GM18868 (cell line): Measurements from ENCODE around the gene RPL7A.
"Not testable (repeated sequence)": the region's sequence is repeated elsewhere in the genome, so short reads cannot be mapped to it uniquely, and the experiment has no call there.

Experiments used
- ATAC-seq: cut with Tn5 transposase; IDR thresholded peaks from one replicate; pipeline ENCODE4 v1.9.1; 2021; ENCODE audit warnings: mild to moderate bottlenecking, moderate library complexity; ENCODE audit not compliant: unreplicated experiment

RPL7A gene

GRCh38 chr9:133327834-133328484, 20.1 kb upstream of the RPL7A start:
- ATAC-seq: no peak

GRCh38 chr9:133329306-133330156, 18.5 kb upstream of the RPL7A start:
- ATAC-seq: not testable (repeated sequence)

GRCh38 chr9:133331221-133331620, 16.8 kb upstream of the RPL7A start:
- no peak for ATAC-seq

GRCh38 chr9:133331641-133332380, 16.2 kb upstream of the RPL7A start:
- no peak for ATAC-seq

GRCh38 chr9:133332381-133332730, 15.7 kb upstream of the RPL7A start:
- ATAC-seq: no peak

- no peak for ATAC-seq
Measured at GRCh38 chr9:133333011-133333410, 15.0 kb upstream of the RPL7A start.

GRCh38 chr9:133333566-133333965, 14.5 kb upstream of the RPL7A start:
- no peak for ATAC-seq

GRCh38 chr9:133334161-133334560, 13.9 kb upstream of the RPL7A start:
- ATAC-seq: no peak

GRCh38 chr9:133334888-133335287, 13.1 kb upstream of the RPL7A start:
- ATAC-seq: not testable (repeated sequence)

GRCh38 chr9:133335924-133336811, 11.8 kb upstream of the RPL7A start, which contains the start of gene SURF6:
TSS of gene SURF6 (minus strand) at chr9:133336188. CDS start at chr9:133336132, 56 bp downstream.
- ATAC-seq: peak; percentile 78

- no peak for ATAC-seq
Measured at GRCh38 chr9:133339641-133340040, 8.4 kb upstream of the RPL7A start.

GRCh38 chr9:133340256-133340655, 7.8 kb upstream of the RPL7A start:
- no peak for ATAC-seq

GRCh38 chr9:133340916-133341315, 7.1 kb upstream of the RPL7A start:
- no peak for ATAC-seq

GRCh38 chr9:133341369-133342068, 6.5 kb upstream of the RPL7A start:
- no peak for ATAC-seq

- ATAC-seq: no peak
Measured at GRCh38 chr9:133342069-133342406, 6.0 kb upstream of the RPL7A start.

GRCh38 chr9:133342570-133342969, 5.4 kb upstream of the RPL7A start:
- ATAC-seq: no peak

- ATAC-seq: no peak
Measured at GRCh38 chr9:133344071-133344470, 3.9 kb upstream of the RPL7A start.

GRCh38 chr9:133344979-133345378, 3.0 kb upstream of the RPL7A start:
- ATAC-seq: no peak

GRCh38 chr9:133345596-133345995, 2.4 kb upstream of the RPL7A start:
- no peak for ATAC-seq
